ENCODE measurements around the gene WRAP73.
A peak's percentile ranks its signal among the peaks of the same experiment; 100 is the strongest.

Gene WRAP73

DNA sequence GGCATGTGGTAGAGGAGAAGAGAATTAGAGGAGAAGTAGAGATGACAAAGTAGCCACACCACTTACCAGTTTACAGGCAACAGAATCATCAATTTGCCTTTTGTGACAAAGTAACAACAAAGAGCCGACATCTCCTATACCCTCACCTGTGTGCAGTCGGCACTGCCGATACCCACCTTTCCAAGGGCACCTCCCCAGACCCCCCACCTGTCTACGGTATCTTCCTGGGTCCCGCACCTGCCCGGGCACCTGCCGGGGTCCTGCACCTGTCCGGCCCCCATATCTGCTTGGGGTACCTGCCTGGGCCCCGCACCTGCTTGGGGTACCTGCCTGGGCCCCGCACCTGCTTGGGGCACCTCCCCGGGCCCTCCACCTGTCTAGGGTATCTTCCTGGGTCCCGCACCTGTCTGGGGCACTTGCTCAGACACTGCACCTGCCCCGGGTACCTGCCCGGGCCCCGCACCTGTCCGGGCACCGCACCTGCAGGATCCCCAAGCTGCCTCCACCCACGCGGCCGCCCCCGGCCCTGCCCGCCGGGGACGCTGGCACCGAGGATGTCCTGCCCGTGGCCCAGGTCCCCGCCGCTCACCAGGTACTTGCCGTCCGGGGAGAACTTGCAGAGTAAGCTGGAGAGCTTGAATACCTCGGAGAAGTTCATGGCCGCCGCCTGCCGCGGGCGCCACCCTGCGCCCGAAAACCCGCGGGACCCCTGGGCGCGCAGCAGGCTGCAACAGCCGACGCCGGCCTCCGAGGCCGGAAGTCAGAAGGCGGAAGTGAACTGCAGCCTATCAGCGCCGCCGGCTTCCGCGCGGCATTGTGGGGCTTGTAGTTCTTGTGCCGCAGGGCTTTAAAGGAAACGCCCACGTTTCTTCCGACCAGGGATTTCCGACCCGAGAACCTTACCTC is at the start of gene WRAP73:
Gene WRAP73 (minus strand): TSS at position 762 of the 906 bp plus-strand sequence. CDS start 104 bp downstream, at position 658.
- peak; percentile 88 to 90 for DNase-seq (ENCODE audit: low spot score in 2 of 2)
- Histone ChIP-seq H3K4me3 (peak within 1 kb of the TSS; percentile 85), H3K27me3 (ENCODE audit: low read depth) (no peaks in the 10 kb centered on the region), H3K9me3 (no peaks in the 10 kb centered on the region), H3K4me1 (peaks cover 13% of the 10 kb centered on the region), H3K36me3 (replicated peaks) (peaks cover 19% of the 10 kb centered on the region)
- in situ Hi-C loops (cut with MboI; ENCODE audit: low sequenced_read_pairs), result no loop called here

GRCh38 chr1:3699596-3699995 is 49.7 kb upstream of the WRAP73 start:
- no peak overlapping the region for H3K4me3 ChIP-seq
- no peaks in the 10 kb centered on the region for H3K4me1 ChIP-seq
- in situ Hi-C loops (cut with MboI; ENCODE audit: low sequenced_read_pairs), result no loop called here
- H3K9me3 ChIP-seq, result no peaks in the 10 kb centered on the region
- H3K36me3 ChIP-seq (replicated peaks), result no peaks in the 10 kb centered on the region
- H3K27me3 ChIP-seq (ENCODE audit: low read depth), result no peaks in the 10 kb centered on the region
- no peak for DNase-seq (ENCODE audit: low spot score in 2 of 2)

DNA sequence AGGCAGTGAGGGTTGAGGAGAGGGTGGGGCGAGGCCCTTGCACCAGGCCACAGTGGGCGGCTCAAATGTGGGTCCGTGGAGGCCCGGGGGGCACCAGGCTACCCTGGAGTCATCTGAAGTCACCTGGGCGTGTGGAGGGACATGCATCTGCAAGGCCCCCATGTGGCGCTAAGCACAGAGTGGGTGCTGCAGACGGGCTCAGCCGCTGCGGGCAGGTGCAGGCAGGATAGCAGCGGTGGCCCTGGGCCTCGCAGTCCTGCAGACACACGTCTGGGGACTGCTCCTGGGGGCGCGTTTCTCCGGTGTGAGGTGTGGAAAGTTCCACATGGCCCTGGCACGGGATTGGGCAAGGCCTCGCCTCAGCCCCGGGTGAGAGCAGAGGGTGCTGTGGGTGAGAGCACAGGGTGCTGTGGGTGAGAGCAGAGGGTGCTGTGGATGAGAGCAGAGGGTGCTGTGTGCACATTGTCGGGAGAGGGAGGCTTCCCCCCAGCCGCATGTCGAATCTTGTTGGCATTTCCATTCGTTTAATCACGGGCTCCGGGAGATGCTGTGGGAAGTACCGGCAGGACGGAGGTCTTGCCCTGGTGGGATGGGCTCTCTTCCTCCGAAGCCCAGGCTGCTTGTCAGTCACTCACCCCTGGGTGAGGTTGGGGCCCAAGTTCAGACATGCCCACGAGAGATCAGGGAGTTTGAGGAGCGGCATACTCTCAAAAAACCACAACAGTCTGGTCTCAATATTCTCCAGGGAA is 48.9 kb upstream of the WRAP73 start:
- Histone ChIP-seq H3K4me1 (no peaks in the 10 kb centered on the region), H3K4me3 (no peak overlapping the region), H3K9me3 (no peaks in the 10 kb centered on the region), H3K36me3 (replicated peaks) (no peaks in the 10 kb centered on the region), H3K27me3 (ENCODE audit: low read depth) (no peaks in the 10 kb centered on the region)
- DNase-seq (ENCODE audit: low spot score in 2 of 2), result no peak
- in situ Hi-C loops (cut with MboI; ENCODE audit: low sequenced_read_pairs), result no loop called here

- Histone ChIP-seq H3K9me3 (no peaks in the 10 kb centered on the region), H3K27me3 (ENCODE audit: low read depth) (no peaks in the 10 kb centered on the region), H3K36me3 (replicated peaks) (no peaks in the 10 kb centered on the region), H3K4me3 (no peak overlapping the region), H3K4me1 (no peaks in the 10 kb centered on the region)
- in situ Hi-C loops (cut with MboI; ENCODE audit: low sequenced_read_pairs), result no loop called here
- no peak for DNase-seq (ENCODE audit: low spot score in 2 of 2)
Observed at GRCh38 chr1:3697810-3698209, 47.9 kb upstream of the WRAP73 start.

GRCh38 chr1:3697104-3697503 is 47.2 kb upstream of the WRAP73 start:
- H3K36me3 ChIP-seq (replicated peaks), result no peaks in the 10 kb centered on the region
- no peaks in the 10 kb centered on the region for H3K9me3 ChIP-seq
- no peaks in the 10 kb centered on the region for H3K27me3 ChIP-seq (ENCODE audit: low read depth)
- in situ Hi-C loops (cut with MboI; ENCODE audit: low sequenced_read_pairs), result no loop called here
- H3K4me1 ChIP-seq, result no peaks in the 10 kb centered on the region
- no peak overlapping the region for H3K4me3 ChIP-seq
- no peak for DNase-seq (ENCODE audit: low spot score in 2 of 2)

DNA sequence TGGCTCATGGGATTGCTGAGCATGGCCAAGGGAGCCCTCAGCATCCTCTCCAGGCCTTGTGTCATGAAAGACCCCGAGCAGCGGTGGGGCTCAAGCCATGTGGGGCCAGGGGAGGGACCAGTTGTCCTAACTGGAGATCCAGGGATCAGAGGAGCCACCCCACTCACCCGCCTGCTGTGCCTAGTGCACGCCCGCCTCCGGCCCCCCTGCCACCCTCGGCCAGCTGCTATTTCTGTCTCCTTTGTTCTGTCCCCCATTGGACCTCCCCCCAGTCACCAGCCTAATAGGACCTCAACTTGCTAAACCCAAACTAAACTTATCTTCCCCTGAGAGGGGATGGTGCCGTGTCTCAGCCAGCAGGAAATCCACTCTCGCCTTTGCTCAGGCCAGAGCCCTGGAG is 46.8 kb upstream of the WRAP73 start:
- Histone ChIP-seq H3K27me3 (ENCODE audit: low read depth) (no peaks in the 10 kb centered on the region), H3K36me3 (replicated peaks) (no peaks in the 10 kb centered on the region), H3K4me1 (no peaks in the 10 kb centered on the region), H3K4me3 (no peak overlapping the region), H3K9me3 (no peaks in the 10 kb centered on the region)
- DNase-seq (ENCODE audit: low spot score in 2 of 2), result no peak
- in situ Hi-C loops (cut with MboI; ENCODE audit: low sequenced_read_pairs), result no loop called here

- no peaks in the 10 kb centered on the region for H3K9me3 ChIP-seq
- no peak overlapping the region for H3K4me3 ChIP-seq
- DNase-seq (ENCODE audit: low spot score in 2 of 2), result peak in 1 of 2 experiments; percentile 81
- in situ Hi-C loops (cut with MboI; ENCODE audit: low sequenced_read_pairs), result no loop called here
- H3K36me3 ChIP-seq (replicated peaks), result no peaks in the 10 kb centered on the region
- no peaks in the 10 kb centered on the region for H3K27me3 ChIP-seq (ENCODE audit: low read depth)
- H3K4me1 ChIP-seq, result no peaks in the 10 kb centered on the region
Observed at GRCh38 chr1:3695326-3696217, 45.7 kb upstream of the WRAP73 start.

GRCh38 chr1:3693321-3693720 is 43.4 kb upstream of the WRAP73 start:
- Histone ChIP-seq H3K36me3 (replicated peaks) (no peaks in the 10 kb centered on the region), H3K4me1 (no peaks in the 10 kb centered on the region), H3K9me3 (no peaks in the 10 kb centered on the region), H3K4me3 (no peak overlapping the region), H3K27me3 (ENCODE audit: low read depth) (no peaks in the 10 kb centered on the region)
- no peak for DNase-seq (ENCODE audit: low spot score in 2 of 2)
- in situ Hi-C loops (cut with MboI; ENCODE audit: low sequenced_read_pairs), result no loop called here

DNA sequence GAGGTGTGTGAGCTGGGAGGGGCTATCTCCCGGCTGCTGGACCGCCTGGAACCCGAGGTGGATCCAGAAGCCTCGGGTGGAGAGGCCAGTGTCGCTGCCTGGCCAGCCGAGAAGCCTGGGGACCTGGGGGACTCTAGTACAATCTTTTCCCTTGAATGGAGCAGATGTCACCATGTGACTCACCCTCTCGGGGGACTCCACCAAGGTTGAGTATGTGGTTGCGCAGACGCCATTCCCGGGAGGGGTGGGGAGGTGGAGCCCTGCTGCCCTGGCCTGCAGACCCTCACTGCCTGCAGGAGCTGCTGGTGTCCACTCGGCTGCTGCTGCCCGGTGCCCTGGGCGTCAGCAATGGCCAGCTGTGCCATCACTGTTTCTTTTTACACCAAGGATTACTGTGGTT is 42.7 kb upstream of the WRAP73 start:
- no peak for DNase-seq (ENCODE audit: low spot score in 2 of 2)
- no peaks in the 10 kb centered on the region for H3K4me1 ChIP-seq

GRCh38 chr1:3691421-3692204 is 41.7 kb upstream of the WRAP73 start:
- H3K36me3 ChIP-seq (replicated peaks), result no peaks in the 10 kb centered on the region
- H3K4me1 ChIP-seq, result no peaks in the 10 kb centered on the region
- no peak for DNase-seq (ENCODE audit: low spot score in 2 of 2)
- no peaks in the 10 kb centered on the region for H3K9me3 ChIP-seq
- in situ Hi-C loops (cut with MboI; ENCODE audit: low sequenced_read_pairs), result no loop called here
- H3K4me3 ChIP-seq, result no peak overlapping the region
- H3K27me3 ChIP-seq (ENCODE audit: low read depth), result no peaks in the 10 kb centered on the region

More for the DNA sequence above, 42.7 kb upstream of the WRAP73 start:
- H3K36me3 ChIP-seq (replicated peaks), result no peaks in the 10 kb centered on the region
- no peaks in the 10 kb centered on the region for H3K27me3 ChIP-seq (ENCODE audit: low read depth)
- in situ Hi-C loops (cut with MboI; ENCODE audit: low sequenced_read_pairs), result no loop called here
- H3K4me3 ChIP-seq, result no peak overlapping the region
- H3K9me3 ChIP-seq, result no peaks in the 10 kb centered on the region

DNA sequence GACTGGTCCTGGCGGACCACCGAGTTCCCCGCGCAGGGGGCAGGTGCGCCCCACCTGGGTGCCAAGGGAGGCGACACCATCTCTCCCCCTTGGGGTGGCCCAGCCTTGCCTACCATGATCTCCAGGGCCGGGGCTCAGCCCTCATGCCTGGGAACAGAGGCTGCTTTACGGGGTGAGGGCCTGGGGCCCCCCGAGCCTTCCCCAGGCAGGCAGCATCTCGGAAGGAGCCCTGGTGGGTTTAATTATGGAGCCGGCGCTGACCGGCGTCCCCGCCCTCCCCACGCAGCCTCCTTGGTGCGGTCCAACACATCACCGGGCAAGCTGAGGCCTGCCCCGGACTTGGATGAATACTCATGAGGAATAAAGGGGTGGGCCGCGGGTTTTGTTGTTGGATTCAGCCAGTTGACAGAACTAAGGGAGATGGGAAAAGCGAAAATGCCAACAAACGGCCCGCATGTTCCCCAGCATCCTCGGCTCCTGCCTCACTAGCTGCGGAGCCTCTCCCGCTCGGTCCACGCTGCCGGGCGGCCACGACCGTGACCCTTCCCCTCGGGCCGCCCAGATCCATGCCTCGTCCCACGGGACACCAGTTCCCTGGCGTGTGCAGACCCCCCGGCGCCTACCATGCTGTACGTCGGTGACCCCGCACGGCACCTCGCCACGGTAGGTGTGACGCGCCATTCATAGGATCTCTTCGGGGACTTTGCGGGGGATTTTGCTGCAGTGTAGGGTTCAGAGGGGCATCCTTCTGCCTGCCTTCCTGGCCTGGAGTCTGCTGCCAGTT is 40.6 kb upstream of the WRAP73 start:
- H3K4me3 ChIP-seq, result no peak overlapping the region
- no peaks in the 10 kb centered on the region for H3K27me3 ChIP-seq (ENCODE audit: low read depth)
- H3K36me3 ChIP-seq (replicated peaks), result no peaks in the 10 kb centered on the region
- in situ Hi-C loops (cut with MboI; ENCODE audit: low sequenced_read_pairs), result no loop called here
- peak in 1 of 2 experiments; percentile 44 for DNase-seq (ENCODE audit: low spot score in 2 of 2)
- H3K4me1 ChIP-seq, result no peaks in the 10 kb centered on the region
- no peaks in the 10 kb centered on the region for H3K9me3 ChIP-seq

- no peak for DNase-seq (ENCODE audit: low spot score in 2 of 2)
- Histone ChIP-seq H3K27me3 (ENCODE audit: low read depth) (no peaks in the 10 kb centered on the region), H3K9me3 (no peaks in the 10 kb centered on the region), H3K4me3 (no peak overlapping the region), H3K4me1 (no peaks in the 10 kb centered on the region), H3K36me3 (replicated peaks) (no peaks in the 10 kb centered on the region)
- in situ Hi-C loops (cut with MboI; ENCODE audit: low sequenced_read_pairs), result no loop called here
Observed at GRCh38 chr1:3689138-3689750, 39.3 kb upstream of the WRAP73 start.

Measured in HAP-1 (cell line).